ENCODE measurements around the gene PHLDB3.
"Not testable (repeated sequence)": the region's sequence is repeated elsewhere in the genome, so short reads cannot be mapped to it uniquely, and the experiment has no call there.

The PHLDB3 gene

DNA sequence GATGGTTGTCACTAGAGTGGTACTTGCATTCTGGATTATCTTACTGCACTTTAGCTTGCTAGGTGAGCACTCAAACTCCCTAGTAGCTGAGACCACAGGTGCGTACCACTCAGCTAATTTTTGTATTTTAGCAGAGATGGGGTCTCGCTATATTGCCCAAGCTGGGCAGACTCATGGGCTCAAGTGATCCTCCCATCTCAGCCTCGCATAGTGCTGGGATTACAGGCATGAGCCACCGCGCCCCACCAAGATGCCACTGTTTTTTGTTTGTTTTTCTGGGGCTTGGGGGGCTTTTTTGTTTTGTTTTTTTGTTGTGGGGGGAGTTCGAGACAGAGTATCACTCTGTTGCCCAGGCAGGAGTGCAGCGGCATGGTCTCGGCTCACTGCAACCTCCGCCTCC, 56.9 kb downstream of the PHLDB3 start:
- no peak for DNase-seq
- Mint-ChIP-seq H3K27me3 (peaks cover 9% of the 10 kb centered on the region), H3K4me1 (peaks cover 45% of the 10 kb centered on the region), H3K27ac (no peak overlapping the region), H3K4me3 (no peak overlapping the region), H3K36me3 (no peaks in the 10 kb centered on the region), H3K9me3 (peaks cover 7% of the 10 kb centered on the region)
- CTCF ChIA-PET, result interaction anchor here (0.6 to 5.9 kb wide), 28 partner anchors 8 to 364 kb away, joined by 3 to 194 read pairs (median 4); partner anchors contain the start of genes IRGQ, PHLDB3, XRCC1 and ZNF575

DNA sequence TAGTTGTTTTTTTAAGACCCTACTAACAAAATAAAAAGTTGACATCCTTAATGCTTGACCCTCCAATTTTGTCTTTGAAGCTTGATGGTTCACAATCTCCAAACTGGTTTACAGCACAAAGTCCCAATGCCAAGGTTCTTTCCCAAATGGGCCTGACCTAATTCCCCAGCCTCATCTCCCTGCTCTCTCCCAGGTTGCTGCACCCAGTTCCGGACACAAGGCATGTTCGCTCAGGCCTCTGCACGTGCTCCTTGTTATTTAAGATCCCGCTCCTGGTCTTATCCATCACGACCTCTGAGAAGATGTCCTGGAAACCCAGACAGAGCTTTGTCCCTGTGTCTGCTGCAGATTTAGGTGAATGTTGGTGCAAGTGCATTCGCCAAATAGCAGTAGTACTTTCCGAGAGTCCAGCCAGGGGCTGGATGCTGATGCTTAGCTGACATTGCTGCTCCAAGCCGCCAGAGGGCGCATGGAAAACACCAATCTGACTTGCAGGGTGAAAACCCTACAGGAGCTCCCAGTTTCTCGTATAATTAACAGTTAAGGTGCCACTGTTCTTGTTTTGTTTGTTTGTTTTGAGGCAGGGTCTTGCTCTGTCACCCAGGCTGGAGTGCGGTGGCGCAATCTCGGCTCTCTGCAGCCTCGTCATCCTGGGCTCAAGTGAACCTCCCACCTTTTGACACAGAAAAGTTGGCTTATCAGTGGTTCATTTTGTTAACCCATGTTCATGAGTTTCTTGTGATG, 57.6 kb downstream of the PHLDB3 start:
- Mint-ChIP-seq H3K9me3 (peaks cover 1% of the 10 kb centered on the region), H3K27me3 (peaks cover 4% of the 10 kb centered on the region), H3K27ac (no peak overlapping the region), H3K4me1 (peaks cover 45% of the 10 kb centered on the region), H3K4me3 (no peak overlapping the region), H3K36me3 (no peaks in the 10 kb centered on the region)
- DNase-seq, result peak; percentile 84
- CTCF ChIA-PET, result interaction anchor here (0.6 to 5.9 kb wide), 29 partner anchors 9 to 364 kb away, joined by 3 to 194 read pairs (median 4); partner anchors contain the start of genes IRGQ, PHLDB3, XRCC1 and ZNF575

DNA sequence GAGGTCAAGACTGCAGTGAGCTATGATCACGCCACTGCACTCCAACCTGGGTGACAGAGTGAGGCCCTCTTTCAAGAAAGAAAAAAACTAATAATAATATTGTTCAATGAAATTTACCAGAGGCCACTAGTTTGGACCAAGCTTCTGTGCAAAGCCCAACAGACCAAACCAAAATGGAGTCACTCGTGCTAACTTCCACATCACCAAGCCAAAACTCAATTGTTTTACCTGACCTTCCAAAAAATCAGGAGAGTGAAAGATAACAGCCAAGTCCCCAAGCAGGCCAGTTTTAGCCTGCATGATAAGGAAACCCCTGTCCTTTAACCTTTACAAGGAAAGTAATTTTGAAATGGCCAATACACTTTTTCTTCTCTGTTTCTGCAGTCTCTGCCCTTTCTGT, 59.1 kb downstream of the PHLDB3 start:
- Mint-ChIP-seq H3K27me3 (peaks cover 4% of the 10 kb centered on the region), H3K27ac (peak overlapping the region; percentile 4), H3K4me1 (peaks cover 45% of the 10 kb centered on the region), H3K36me3 (peaks cover 3% of the 10 kb centered on the region), H3K9me3 (peaks cover 3% of the 10 kb centered on the region), H3K4me3 (no peak overlapping the region)
- no peak for DNase-seq
- CTCF ChIA-PET, result interaction anchor here (0.8 to 5.9 kb wide), 10 partner anchors 12 to 149 kb away, joined by 3 to 194 read pairs (median 3); partner anchors contain the start of gene PHLDB3

DNA sequence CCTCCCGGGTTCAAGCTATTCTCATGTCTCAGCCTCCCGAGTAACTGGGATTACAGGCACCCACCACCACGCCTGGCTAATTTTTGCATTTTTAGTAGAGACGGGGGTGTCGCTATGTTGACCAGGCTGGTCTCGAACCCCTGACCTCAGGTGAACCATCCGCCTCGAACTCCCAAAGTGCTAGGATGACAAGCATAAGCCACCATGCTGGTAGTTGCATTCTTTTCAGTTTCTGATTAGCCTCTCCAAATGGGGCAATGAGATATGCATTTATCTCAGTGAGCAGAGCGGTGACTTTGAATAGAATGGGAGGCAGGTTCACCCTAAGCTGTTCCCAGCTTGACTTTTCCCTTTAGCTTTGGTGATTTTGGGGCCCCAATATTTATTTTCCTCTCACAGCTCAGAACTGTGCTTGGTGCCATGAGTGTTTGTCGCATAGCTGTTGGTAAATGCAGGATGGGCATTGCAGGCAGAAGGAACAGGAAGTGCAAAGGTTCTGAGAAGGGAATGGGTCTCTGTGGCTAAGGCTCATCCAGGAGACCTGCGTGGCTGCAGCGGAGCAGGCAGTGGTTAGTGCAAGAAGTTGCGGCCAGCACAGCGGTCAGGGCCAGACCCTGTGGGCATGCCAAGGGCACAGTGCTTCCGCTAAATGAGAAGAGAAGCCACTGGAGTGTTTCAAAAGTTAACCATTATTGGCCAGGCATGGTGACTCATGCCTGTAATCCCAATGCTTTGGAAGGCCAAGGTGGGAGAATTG, 59.8 kb downstream of the PHLDB3 start:
- Mint-ChIP-seq H3K9me3 (peaks cover 3% of the 10 kb centered on the region), H3K4me1 (peaks cover 50% of the 10 kb centered on the region), H3K27ac (no peak overlapping the region), H3K36me3 (peaks cover 4% of the 10 kb centered on the region), H3K27me3 (peaks cover 4% of the 10 kb centered on the region), H3K4me3 (no peak overlapping the region)
- CTCF ChIA-PET, result interaction anchor here (0.8 to 5.9 kb wide), 8 partner anchors 11 to 150 kb away, joined by 3 to 194 read pairs (median 3); partner anchors contain the start of gene PHLDB3
- no peak for DNase-seq

DNA sequence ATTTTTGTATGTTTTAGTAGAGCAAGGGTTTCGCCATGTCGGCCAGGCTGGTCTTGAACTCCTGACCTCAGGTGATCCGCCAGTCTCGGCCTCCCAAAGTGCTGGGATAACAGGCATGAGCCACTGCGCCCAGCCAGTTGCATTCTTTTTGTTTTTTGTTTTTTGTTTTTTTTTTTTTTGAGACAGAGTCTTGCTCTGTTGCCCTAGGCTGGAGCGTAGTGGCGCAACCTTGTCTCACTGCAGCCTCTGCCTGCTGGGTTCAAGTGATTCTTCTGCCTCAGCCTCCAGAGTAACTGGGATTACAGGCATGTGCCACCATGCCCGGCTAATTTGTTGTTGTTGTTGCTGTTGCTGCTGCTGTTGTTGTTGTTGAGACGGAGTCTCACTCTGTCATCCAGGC, 60.5 kb downstream of the PHLDB3 start:
- H3K27me3 Mint-ChIP-seq, H3K4me3 Mint-ChIP-seq, DNase-seq, H3K27ac Mint-ChIP-seq, H3K36me3 Mint-ChIP-seq, H3K9me3 Mint-ChIP-seq: not testable (repeated sequence)
- peaks cover 56% of the 10 kb centered on the region for H3K4me1 Mint-ChIP-seq
- CTCF ChIA-PET, result interaction anchor here (1.3 to 5.9 kb wide), 2 partner anchors 13 to 76 kb away, joined by 3 to 194 read pairs; no protein-coding TSS in a partner anchor

DNA sequence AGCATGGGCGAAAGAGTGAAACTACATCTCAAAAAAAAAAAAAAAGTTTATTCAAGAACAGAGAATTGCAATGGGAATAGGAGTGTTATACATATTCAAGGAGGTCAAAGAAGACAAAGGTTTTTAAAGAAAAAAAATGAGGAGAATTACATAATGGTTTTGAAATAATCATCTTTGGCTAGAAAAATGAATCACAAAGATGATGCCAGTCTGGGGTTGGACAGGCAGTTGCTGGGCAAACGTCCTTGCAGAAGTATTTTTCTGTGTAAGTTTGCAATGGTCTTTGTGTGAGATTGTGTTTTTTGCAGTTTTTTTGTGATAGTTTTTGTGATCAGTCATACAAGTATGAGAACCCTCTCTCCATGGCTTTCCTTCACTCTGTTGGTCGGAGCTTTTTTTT, 62.8 kb downstream of the PHLDB3 start:
- DNase-seq, result no peak
- Mint-ChIP-seq H3K9me3 (peaks cover 7% of the 10 kb centered on the region), H3K4me3 (no peak overlapping the region), H3K27me3 (peaks cover 4% of the 10 kb centered on the region), H3K4me1 (peaks cover 70% of the 10 kb centered on the region), H3K36me3 (peaks cover 8% of the 10 kb centered on the region), H3K27ac (peak overlapping the region; percentile 69)
- CTCF ChIA-PET, result interaction anchor here (0.7 kb wide), 1 partner anchor 9 kb away, joined by 3 read pairs; no protein-coding TSS in a partner anchor

DNA sequence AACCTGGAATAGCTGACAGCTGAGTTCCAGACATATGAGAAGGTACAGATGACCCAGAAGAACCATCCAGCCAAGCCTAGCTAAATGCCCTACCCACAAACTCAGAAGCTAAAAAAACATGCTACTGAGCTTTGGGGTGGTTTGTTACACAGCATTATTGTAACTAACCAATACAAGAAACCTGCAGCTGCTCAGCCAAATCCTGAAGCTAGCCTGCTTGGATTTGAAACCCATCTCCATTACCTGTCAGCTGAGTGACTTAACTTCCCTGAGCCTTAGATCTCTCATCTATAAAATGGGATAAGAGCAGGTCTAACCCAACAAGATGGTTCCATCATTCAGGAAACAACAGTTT, 64.9 kb downstream of the PHLDB3 start:
- peaks cover 68% of the 10 kb centered on the region for H3K4me1 Mint-ChIP-seq
- peak overlapping the region; percentile 97 for H3K27ac Mint-ChIP-seq
- no peak overlapping the region for H3K4me3 Mint-ChIP-seq
- peaks cover 8% of the 10 kb centered on the region for H3K9me3 Mint-ChIP-seq
- DNase-seq, result no peak
- CTCF ChIA-PET, result interaction anchor here (1.0 to 2.8 kb wide), 6 partner anchors 14 to 186 kb away, joined by 3 to 22 read pairs (median 4); no protein-coding TSS in a partner anchor
- peaks cover 4% of the 10 kb centered on the region for H3K27me3 Mint-ChIP-seq
- H3K36me3 Mint-ChIP-seq, result peaks cover 10% of the 10 kb centered on the region

DNA sequence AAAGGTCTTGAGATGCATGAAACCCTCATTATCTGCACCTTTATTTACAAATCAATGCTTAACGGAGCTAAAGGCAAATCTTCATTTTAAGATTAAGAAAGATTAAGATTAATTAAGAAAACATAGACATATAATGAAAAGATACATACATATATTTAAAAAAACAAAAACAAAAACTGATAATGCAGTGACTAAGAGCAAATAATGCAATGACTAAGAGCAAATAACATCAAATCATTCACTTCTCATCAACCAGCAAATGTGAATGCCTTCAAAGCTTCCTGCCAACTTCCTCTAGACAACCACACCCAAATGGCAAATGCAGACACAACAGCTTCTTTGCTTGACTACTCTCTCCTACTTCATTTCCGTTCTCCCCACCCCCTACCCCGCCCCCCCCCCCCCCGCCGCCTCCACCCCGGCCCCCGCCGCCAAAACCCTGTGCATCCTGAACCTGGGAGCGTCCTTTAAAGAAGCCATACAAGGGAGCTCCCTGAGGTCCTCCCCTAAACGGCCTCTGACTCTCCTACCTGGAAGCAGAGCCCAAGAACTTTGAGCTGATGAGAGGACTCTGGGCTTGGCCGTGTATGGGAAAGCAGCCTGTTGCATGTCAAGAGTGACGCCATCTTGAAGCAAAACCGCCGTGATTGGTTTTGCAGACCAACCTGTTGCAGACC, 65.4 kb downstream of the PHLDB3 start:
- peaks cover 8% of the 10 kb centered on the region for H3K9me3 Mint-ChIP-seq
- peaks cover 64% of the 10 kb centered on the region for H3K4me1 Mint-ChIP-seq
- peak; percentile 61 for DNase-seq
- H3K27ac Mint-ChIP-seq, result peak overlapping the region; percentile 97
- CTCF ChIA-PET, result interaction anchor here (1.1 to 2.8 kb wide), 7 partner anchors 8 to 187 kb away, joined by 3 to 22 read pairs (median 4); no protein-coding TSS in a partner anchor
- H3K27me3 Mint-ChIP-seq, result peaks cover 3% of the 10 kb centered on the region
- H3K4me3 Mint-ChIP-seq, result peak overlapping the region; percentile 26
- peaks cover 10% of the 10 kb centered on the region for H3K36me3 Mint-ChIP-seq

DNA sequence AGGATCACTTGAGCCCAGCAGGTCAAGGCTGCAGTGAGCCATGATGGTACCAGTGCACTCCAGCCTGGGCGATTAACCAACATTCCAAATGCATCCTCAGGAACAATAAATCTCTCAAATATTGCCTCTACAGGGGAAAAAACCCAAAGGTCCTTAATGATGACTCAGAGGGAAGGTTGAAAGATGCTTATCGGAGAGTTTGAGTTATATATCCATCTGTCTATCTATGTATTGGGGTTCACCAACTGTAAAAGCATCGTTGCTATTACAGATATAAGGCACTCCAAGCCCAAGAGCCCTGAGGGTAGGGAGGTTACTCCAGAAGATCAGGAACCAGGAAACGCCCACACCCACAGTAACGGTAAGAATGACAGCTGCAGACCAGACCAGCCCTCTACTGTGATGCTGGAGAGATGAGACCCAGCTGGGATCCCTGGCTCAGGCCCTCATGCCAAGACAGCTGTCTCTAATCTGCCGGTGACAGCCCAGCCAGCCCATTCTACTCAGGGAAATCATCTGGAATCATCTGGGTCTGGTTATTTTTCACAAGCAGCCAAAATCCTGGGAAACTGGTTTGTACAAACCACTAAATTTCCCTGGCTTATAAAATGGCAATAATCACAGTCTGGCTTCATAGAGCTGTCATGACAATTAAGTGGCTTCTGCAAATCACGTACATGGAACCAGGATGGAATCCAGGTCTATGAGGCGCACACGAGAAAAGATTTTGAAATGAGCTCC, 66.1 kb downstream of the PHLDB3 start:
- H3K27me3 Mint-ChIP-seq, result peaks cover 3% of the 10 kb centered on the region
- peaks cover 8% of the 10 kb centered on the region for H3K9me3 Mint-ChIP-seq
- peaks cover 61% of the 10 kb centered on the region for H3K4me1 Mint-ChIP-seq
- DNase-seq, result peak; percentile 28
- H3K4me3 Mint-ChIP-seq, result peak overlapping the region; percentile 26
- peak overlapping the region; percentile 97 for H3K27ac Mint-ChIP-seq
- CTCF ChIA-PET, result interaction anchor here (1.2 to 2.8 kb wide), 6 partner anchors 8 to 156 kb away, joined by 3 to 22 read pairs (median 4); no protein-coding TSS in a partner anchor
- H3K36me3 Mint-ChIP-seq, result peaks cover 10% of the 10 kb centered on the region

DNA sequence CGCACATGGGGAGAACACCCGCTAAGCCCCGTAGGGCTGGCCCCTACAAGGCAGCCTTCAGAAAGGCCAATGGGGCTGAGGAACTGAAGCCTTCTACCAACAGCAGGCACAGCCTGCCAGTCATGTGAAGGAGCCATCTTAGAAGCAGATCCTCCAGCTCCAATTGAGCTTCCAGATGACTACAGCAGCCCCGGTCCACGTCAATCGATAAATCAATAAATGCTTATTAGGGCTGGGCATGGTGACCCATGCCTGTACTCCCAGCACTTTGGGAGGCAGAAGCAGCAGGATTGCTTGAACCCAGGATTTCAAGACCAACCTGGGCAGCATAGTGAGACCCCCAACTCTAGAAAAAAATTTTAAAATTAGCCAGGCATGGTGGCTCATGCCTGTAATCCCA, 66.8 kb downstream of the PHLDB3 start:
- peaks cover 10% of the 10 kb centered on the region for H3K36me3 Mint-ChIP-seq
- no peak overlapping the region for H3K4me3 Mint-ChIP-seq
- H3K27ac Mint-ChIP-seq, result peak overlapping the region; percentile 97
- H3K4me1 Mint-ChIP-seq, result peaks cover 62% of the 10 kb centered on the region
- CTCF ChIA-PET, result interaction anchor here (2.0 to 2.8 kb wide), 3 partner anchors 9 to 157 kb away, joined by 5 to 22 read pairs (median 14); no protein-coding TSS in a partner anchor
- H3K27me3 Mint-ChIP-seq, result peaks cover 3% of the 10 kb centered on the region
- no peak for DNase-seq
- H3K9me3 Mint-ChIP-seq, result peaks cover 8% of the 10 kb centered on the region

DNA sequence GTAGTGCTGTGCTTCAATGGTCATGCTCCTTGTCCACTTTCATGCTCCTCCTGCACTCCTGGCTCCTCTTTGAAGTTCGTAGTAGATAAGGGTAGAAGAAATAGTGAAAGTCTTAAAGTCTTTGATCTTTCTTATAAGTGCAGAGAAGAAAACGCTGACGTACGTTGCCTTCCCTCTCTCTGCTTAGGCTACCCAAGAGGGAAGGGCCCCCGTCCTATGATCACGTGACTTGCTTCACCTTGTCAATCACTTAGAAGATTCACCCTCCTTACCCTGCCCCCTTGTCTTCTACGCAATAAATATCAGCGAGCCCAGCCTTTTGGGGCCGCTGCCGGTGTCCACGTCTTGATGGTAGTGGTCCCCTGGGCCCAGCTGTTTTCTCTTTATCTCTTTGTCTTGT, 67.3 kb downstream of the PHLDB3 start:
- CTCF ChIA-PET, result interaction anchor here (2.0 to 2.3 kb wide), 2 partner anchors 10 to 157 kb away, joined by 5 to 14 read pairs; no protein-coding TSS in a partner anchor
- peak; percentile 36 for DNase-seq
- H3K27me3 Mint-ChIP-seq, H3K9me3 Mint-ChIP-seq, H3K4me3 Mint-ChIP-seq: not testable (repeated sequence)
- H3K4me1 Mint-ChIP-seq, result peaks cover 66% of the 10 kb centered on the region
- peak overlapping the region; percentile 97 for H3K27ac Mint-ChIP-seq
- H3K36me3 Mint-ChIP-seq, result peaks cover 10% of the 10 kb centered on the region

DNA sequence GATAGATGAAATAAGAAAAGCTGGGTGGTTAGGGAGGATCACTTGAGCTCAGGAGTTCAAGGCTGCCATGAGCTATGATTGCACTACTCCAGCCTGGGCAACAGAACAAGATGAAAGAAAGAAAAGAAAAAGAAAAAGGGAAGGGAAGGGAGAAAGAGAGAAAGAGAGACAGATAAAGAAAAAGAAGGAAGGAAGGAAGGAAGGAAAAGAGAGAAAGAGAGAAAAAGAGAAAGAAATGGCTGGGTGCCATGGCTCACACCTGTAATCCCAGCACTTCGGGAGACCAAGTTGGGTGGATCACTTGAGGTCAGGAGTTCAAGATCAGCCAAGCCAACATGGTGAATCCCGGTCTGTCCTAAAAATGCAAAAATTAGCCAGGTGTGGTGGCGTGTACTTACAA, 68.8 kb downstream of the PHLDB3 start:
- peaks cover 10% of the 10 kb centered on the region for H3K36me3 Mint-ChIP-seq
- H3K4me3 Mint-ChIP-seq, result no peak overlapping the region
- no peak for DNase-seq
- H3K9me3 Mint-ChIP-seq, result peaks cover 8% of the 10 kb centered on the region
- H3K4me1 Mint-ChIP-seq, result peaks cover 64% of the 10 kb centered on the region
- H3K27me3 Mint-ChIP-seq, result peaks cover 3% of the 10 kb centered on the region
- CTCF ChIA-PET, result interaction anchor here (0.6 to 6.5 kb wide), 3 partner anchors 11 to 120 kb away, joined by 3 to 84 read pairs (median 40); no protein-coding TSS in a partner anchor
- peak overlapping the region; percentile 24 for H3K27ac Mint-ChIP-seq

DNA sequence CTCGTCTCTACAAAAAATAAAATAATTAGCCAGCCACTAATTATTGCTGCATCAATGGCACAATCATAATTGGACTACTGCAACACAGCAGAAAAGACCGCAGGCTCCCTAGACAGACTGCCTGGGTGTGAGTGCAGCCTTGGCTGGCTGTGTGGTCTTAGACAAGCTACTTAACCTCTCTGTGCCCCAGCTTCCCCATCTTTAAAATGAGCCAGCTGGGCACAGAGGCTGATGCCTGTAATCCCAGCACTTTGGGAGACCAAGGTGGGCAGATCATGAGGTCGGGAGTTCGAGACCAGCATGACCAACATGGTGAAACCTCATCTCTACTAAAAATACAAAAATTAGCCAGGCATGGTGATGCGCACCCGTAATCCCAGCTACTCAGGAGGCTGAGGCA, 70.9 kb downstream of the PHLDB3 start:
- peaks cover 6% of the 10 kb centered on the region for H3K36me3 Mint-ChIP-seq
- H3K4me1 Mint-ChIP-seq, result peaks cover 54% of the 10 kb centered on the region
- H3K27ac Mint-ChIP-seq, result no peak overlapping the region
- CTCF ChIA-PET, result interaction anchor here (5.2 to 6.5 kb wide), 2 partner anchors 13 to 87 kb away, joined by 40 to 84 read pairs; no protein-coding TSS in a partner anchor
- no peak for DNase-seq
- peaks cover 5% of the 10 kb centered on the region for H3K9me3 Mint-ChIP-seq
- peaks cover 3% of the 10 kb centered on the region for H3K27me3 Mint-ChIP-seq
- no peak overlapping the region for H3K4me3 Mint-ChIP-seq

Data from activated naive CD4-positive, alpha-beta T cell treated with anti-CD3 and anti-CD28 coated beads, Interleukin-2, amount 10 ng/mL, durations not matched to agents 7 days and 5 days (primary cell).